ENCODE results near the gene ATP5F1A.

Gene ATP5F1A

DNA sequence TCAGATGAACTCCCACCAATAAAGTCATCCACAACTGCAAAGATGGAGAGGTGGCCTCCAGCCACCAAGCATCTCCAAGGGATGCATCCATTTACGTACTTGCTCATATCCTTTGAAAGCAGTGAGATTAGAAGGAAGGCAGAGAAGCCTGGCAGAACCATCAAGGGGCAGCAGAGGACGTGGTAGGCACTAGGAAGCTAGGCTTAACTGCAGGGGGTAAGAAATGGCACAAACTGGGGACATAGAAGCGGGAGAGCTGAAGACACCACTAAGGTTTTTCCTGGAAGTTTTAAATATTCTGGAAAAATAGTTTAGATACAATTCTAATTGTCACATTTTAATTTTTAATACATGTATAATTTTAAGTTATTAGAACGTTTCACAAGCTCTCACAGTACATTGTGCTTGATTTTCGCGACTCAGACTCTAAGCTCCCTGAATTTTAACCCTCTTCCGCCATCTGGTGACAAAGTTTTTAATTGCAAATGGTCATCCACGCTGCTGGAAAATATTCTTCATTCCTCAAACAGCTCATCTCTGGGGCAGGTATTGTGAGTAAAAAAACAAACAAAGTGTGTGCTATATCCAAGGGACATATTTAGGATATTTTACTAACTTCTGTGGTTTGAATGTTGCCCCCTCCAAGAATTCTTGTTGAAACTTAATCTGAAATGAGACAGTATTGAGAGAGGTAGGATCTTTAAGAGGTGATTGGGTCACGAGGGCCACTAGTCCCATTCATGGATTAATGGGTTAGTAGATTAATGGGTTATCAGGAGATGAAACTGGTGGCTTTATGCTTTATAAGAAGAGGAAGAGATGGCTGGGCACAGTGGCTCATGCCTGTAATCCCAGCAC lies 24.4 kb downstream of the ATP5F1A start:
- no peak for DNase-seq (ENCODE audit: low read depth)

DNA sequence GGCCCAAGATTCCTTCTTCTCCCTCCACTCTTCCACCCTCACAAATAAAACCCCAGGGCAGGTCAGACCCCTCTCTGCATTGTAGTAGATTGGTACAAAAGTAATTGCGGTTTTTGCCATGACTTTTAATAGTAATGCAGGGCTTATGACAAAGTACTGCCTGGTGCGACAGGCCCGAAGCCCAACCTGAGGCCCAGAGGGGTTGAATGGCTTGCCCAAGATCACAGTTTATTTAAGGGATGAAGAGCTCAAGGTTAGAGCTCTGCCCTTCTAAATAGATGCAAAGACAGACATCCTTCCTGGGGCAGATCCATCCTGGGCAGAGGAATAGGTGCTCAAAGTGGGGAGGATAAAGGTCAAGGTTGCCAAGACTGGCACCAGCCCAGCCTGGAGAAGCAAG lies 25.1 kb downstream of the ATP5F1A start:
- DNase-seq (ENCODE audit: low read depth), result no peak

DNA sequence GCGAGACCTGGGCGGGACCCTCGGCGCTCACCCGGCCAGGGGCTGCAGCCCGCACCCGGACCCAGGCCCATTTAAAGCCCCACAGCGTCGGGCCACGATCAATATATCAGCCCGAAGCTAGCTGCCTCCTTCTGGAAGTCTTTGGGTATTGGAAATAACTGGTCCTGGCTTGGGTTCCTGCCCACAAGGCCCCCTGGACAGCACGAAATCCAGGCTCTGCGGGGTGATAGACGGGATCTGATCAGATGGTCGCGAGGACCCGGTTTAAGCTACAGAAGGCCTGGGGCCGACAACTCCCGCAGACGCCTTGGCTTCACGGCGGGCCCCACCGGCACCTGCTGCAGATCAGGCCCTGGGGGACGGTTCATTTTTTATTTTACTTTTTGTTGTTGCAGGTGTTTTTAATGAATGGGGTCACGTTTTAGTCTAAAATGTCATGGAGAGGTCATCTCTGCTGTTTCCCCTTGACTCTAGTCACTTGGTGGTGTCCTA lies 25.7 kb downstream of the ATP5F1A start:
- no peak for DNase-seq (ENCODE audit: low read depth)

- peak; percentile 31 for DNase-seq (ENCODE audit: low read depth)
Measured at GRCh38 chr18:46071653-46072375, 26.3 kb downstream of the ATP5F1A start, which contains the start of gene PSTPIP2. TSS of gene PSTPIP2 (minus strand) at chr18:46072260. CDS start at chr18:46072188, 72 bp downstream.

- no peak for DNase-seq (ENCODE audit: low read depth)
Measured at GRCh38 chr18:46070815-46071652, 27.1 kb downstream of the ATP5F1A start.

DNA sequence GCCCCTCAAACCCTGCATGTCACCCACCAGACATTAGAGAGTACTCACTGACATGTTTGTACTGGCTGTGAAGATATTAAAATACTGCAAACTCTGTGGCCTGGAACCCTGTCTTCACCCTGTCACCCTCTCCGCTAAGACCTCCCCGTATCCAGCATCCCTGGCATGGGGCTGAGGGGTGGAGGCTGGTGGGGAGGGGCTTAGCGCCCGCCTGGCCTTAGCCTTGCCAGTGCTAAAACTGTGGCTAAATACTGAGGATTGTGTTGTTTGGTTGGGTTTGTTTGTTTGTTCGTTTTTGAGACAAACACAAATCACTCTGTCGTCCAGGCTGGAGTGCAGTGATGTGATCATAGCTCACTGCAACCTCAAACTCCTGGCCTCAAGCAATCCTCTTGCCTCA lies 27.9 kb downstream of the ATP5F1A start:
- no peak for DNase-seq (ENCODE audit: low read depth)

DNA sequence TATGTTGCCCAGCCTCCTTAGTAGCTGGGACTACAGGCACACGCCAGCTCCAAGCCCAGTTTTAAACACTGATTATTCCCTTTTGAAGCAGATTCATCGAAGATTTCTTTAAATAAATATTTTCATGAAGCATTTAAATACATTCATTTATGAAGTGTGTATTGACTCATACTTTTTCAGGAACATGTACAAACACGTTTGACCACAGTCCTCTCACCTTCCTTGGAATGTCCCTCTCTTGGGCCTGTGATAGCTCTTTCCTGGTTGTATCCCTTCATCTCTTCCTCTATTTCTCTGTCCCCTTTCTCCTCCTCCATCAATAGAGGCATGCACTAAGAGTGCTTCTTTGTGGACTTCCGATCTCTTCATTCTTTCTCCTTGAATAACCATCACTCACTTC lies 28.6 kb downstream of the ATP5F1A start:
- DNase-seq (ENCODE audit: low read depth), result no peak

- DNase-seq (ENCODE audit: low read depth), result no peak
Measured at GRCh38 chr18:46068763-46069162, 29.3 kb downstream of the ATP5F1A start.

GRCh38 chr18:46067438-46068007 lies 30.6 kb downstream of the ATP5F1A start:
- DNase-seq (ENCODE audit: low read depth), result no peak

DNA sequence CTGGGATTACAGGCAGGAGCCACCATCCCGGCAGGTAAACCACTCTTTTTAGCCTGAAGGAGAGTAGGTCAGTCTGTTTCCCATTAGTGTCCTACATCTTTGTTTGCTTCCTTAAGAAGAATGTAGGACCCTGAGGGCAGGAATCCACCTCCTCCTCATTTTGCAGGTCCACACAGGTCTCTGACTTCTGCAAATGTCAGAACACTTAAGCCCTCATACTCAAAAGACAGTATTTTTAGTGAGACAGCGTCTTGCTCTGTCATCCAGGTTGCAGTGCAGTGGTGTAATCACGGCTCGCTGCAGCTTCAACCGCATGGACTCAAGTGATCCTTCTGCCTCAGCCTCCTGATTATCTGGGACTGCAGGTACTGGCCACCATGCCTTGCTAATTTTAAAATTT lies 35.3 kb downstream of the ATP5F1A start:
- no peak for DNase-seq (ENCODE audit: low read depth)

DNA sequence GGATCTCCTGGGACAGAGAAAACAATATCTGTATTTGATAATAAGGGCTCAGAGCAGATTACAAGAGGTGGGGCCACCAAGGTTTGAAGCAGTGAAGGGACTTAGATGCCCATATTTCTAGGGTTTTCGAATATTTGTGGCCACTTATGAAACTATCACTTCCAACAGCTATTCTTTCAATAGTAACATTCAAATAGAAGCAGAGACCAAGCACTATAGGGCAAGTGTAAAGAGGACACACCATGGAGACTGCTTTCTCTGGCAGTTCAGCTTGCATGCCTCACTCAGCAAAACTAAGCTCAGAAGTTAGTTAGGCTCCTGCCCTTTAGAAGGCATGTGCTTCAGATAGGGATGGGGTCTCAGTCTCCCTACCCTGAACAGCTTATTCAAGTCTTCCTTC lies 36.3 kb downstream of the ATP5F1A start:
- no peak for DNase-seq (ENCODE audit: low read depth)

- no peak for DNase-seq (ENCODE audit: low read depth)
Measured at GRCh38 chr18:46061387-46061786, 36.7 kb downstream of the ATP5F1A start.

DNA sequence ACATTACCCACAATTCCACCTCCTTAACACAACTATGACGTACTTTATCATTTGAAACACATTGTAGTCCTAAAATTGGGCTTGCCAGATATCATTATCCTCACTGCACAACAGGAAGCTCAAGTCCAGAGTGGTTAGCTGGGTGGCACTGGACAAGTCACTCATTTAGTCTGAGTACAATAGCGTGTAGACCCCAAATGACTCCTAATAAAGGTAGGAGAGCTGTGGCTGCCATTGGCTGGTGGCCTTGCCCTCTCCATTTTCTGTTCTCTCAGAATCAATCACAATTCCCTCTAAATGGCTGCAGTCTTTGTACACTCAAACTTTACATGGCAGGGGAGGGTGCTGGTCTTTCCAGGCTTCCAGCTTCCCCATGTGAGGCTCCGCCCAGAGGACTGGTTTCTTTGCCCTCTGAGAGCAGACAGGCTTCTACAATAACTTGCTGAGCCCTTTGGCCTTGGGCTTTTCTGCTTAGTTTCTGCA lies 37.7 kb downstream of the ATP5F1A start:
- no peak for DNase-seq (ENCODE audit: low read depth)

DNA sequence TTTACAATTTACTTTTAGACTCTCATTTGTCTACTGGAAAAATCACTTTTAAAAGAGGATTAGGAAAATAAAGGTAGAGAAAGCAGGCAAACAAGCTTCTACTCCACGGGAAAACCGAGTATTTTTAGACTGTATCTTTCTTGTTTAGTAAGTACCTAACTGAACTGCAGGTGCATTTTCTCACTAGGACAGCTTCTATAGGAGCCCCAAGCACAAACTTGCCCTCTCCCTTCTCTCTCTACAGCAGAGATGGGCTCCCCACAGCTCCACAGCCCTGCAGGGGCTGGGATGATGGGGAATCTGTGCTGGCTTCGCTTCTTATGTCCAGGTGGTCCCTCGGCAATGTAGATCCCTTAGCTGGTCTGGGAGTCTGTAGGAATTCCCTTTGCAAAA lies 42.3 kb downstream of the ATP5F1A start:
- DNase-seq (ENCODE audit: low read depth), result no peak

GRCh38 chr18:46054956-46055837 lies 42.9 kb downstream of the ATP5F1A start:
- DNase-seq (ENCODE audit: low read depth), result no peak

- DNase-seq (ENCODE audit: low read depth), result no peak
Measured at GRCh38 chr18:46053368-46054095, 44.6 kb downstream of the ATP5F1A start.

- no peak for DNase-seq (ENCODE audit: low read depth)
Measured at GRCh38 chr18:46051731-46052461, 46.2 kb downstream of the ATP5F1A start.

GRCh38 chr18:46050268-46050667 lies 47.8 kb downstream of the ATP5F1A start:
- no peak for DNase-seq (ENCODE audit: low read depth)

DNA sequence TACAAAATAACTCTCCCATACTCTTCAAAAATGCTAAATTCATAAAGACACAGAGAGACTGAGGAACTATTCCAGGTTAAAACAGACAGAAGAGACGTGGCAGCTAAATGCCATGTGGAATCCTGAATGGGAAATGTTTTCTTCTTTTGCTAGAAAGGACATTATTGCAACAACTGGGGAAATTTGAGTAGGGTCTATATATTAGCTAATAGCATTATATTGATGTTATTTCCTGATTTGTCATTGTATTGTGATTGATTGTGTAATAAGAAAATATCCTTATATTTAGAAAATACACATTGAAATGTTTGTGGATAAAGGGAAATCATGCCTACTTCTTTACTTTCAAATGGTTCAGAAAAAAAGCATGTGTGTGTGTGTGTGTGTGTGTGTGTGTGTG lies 49.5 kb downstream of the ATP5F1A start:
- no peak for DNase-seq (ENCODE audit: low read depth)
